RWPE2 (cell line): ENCODE measurements around the gene ULBP2.
"Not testable (repeated sequence)": the region's sequence is repeated elsewhere in the genome, so short reads cannot be mapped to it uniquely, and the experiment has no call there.

Experiments used
- ATAC-seq: fragments of 200-7000 bp; cut with Tn5 transposase; 3 replicates; pipeline ENCODE4 v1.9.1; 2021; ENCODE audit warnings: low read depth
- DNase-seq: peaks from one replicate; pipeline ENCODE4 v3.0.0-alpha.2; 2020; ENCODE audit warnings: low spot score
- H3K27ac ChIP-seq: fragments of 450-650 bp; 2 replicates; pipeline ENCODE4 v1.5.1; 2017; ENCODE audit warnings: mild to moderate bottlenecking; ENCODE audit not compliant: poor library complexity, severe bottlenecking
- H3K27me3 ChIP-seq: fragments of 250-450 bp; sonication (Bioruptor Pico); 2 replicates; pipeline ENCODE4 v1.5.1; 2021; ENCODE audit warnings: mild to moderate bottlenecking, moderate library complexity; ENCODE audit not compliant: insufficient read depth, poor library complexity, severe bottlenecking
- H3K36me3 ChIP-seq: fragments of 250-450 bp; sonication (Bioruptor Pico); 2 replicates; pipeline ENCODE4 v1.5.1; 2020; ENCODE audit warnings: low read depth, mild to moderate bottlenecking, moderate library complexity
- H3K4me1 ChIP-seq: fragments of 250-450 bp; sonication (Bioruptor Pico); 2 replicates; pipeline ENCODE4 v1.5.1; 2021; ENCODE audit warnings: mild to moderate bottlenecking, moderate library complexity; ENCODE audit not compliant: insufficient read depth, poor library complexity, severe bottlenecking
- H3K4me3 ChIP-seq: fragments of 250-450 bp; sonication (Bioruptor Pico); 2 replicates; pipeline ENCODE4 v1.5.1; 2021; ENCODE audit warnings: mild to moderate bottlenecking, moderate library complexity; ENCODE audit not compliant: severe bottlenecking
- H3K9me3 ChIP-seq: fragments of 250-450 bp; sonication (Bioruptor Pico); 2 replicates; pipeline ENCODE4 v1.5.1; 2021; ENCODE audit warnings: mild to moderate bottlenecking, moderate library complexity; ENCODE audit not compliant: severe bottlenecking
- TF ChIP-seq, protein P1 (sequence below): fragments of 450-650 bp; IDR thresholded peaks from one replicate; pipeline ENCODE4 v1.5.1; 2017; ENCODE audit warnings: mild to moderate bottlenecking, moderate library complexity; ENCODE audit not compliant: poor library complexity, severe bottlenecking

ULBP2 gene

DNA sequence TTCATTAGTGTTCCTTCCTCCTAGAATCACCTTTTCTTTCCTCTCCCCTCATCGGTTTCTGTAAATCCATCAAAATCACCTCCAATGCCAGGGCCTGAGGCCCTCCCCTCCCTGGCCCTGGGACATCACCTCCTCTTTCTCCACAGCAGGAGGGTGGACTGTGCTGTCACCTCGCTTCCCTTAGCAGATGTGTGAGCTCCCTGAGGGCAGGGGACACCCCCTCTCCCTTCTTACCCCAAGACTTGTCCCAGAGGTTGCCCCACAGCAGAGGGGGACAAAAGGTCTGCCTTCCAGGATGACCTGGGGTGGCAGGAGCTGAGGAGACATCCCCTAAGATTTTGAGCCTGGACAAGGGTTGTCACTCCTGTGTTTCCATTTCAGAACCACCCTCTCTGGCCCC lies 27.8 kb downstream of the ULBP2 start:
- H3K36me3 ChIP-seq = no peaks in the 10 kb centered on the region
- H3K4me1 ChIP-seq = no peaks in the 10 kb centered on the region
- H3K27me3 ChIP-seq = peaks cover 12% of the 10 kb centered on the region
- H3K9me3 ChIP-seq = no peaks in the 10 kb centered on the region
- TF ChIP-seq, protein P1, sequence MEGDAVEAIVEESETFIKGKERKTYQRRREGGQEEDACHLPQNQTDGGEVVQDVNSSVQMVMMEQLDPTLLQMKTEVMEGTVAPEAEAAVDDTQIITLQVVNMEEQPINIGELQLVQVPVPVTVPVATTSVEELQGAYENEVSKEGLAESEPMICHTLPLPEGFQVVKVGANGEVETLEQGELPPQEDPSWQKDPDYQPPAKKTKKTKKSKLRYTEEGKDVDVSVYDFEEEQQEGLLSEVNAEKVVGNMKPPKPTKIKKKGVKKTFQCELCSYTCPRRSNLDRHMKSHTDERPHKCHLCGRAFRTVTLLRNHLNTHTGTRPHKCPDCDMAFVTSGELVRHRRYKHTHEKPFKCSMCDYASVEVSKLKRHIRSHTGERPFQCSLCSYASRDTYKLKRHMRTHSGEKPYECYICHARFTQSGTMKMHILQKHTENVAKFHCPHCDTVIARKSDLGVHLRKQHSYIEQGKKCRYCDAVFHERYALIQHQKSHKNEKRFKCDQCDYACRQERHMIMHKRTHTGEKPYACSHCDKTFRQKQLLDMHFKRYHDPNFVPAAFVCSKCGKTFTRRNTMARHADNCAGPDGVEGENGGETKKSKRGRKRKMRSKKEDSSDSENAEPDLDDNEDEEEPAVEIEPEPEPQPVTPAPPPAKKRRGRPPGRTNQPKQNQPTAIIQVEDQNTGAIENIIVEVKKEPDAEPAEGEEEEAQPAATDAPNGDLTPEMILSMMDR = no peak
- no peak overlapping the region for H3K27ac ChIP-seq
- no peak overlapping the region for H3K4me3 ChIP-seq
- ATAC-seq (no peak), DNase-seq (no peak)

DNA sequence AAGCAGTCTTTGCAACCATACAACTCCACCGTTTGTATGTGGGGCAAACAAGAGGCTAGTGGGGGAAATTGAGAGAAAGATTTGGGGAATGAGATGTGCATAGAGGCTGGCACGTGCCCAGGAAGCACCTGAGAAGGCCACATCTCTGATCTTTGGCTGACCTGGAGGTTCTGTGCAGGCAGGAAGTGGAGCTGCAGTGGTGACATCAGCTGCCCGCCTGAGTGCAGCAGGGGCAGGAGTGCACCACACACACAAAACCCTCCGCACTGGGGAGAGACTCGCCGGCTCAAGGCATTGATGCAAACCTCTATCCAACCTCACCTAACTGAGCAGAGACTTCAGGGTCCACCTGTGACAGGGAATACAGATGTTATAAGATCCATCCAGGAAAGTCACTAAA lies 32.6 kb downstream of the ULBP2 start:
- not testable (repeated sequence) for H3K9me3 ChIP-seq, H3K27ac ChIP-seq, DNase-seq, H3K4me1 ChIP-seq, H3K36me3 ChIP-seq, ATAC-seq, H3K27me3 ChIP-seq, H3K4me3 ChIP-seq

DNA sequence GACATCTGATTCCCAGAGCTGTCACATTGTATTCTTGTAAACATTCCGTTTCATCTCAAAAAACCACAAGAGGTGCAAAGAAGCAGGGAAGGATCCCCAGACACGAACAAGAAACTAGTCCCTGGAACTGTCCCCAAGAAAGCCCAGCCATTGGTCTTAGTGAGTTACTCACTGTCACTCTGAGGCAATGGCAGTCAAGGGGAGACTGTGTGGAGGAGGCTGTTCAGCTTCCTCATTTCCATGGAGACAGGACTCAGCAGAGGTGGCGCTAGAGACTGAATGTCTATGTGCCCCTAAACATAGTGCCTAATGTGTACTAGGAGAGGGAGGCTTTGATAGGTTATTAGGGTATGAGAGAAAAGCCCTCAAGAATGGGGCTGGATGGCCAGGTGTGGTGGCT lies 33.0 kb downstream of the ULBP2 start:
- ATAC-seq (no peak), DNase-seq (no peak)
- Histone ChIP-seq H3K9me3 (no peaks in the 10 kb centered on the region), H3K4me1 (no peaks in the 10 kb centered on the region), H3K36me3 (no peaks in the 10 kb centered on the region), H3K27ac (no peak overlapping the region), H3K4me3 (no peak overlapping the region), H3K27me3 (no peaks in the 10 kb centered on the region)
- TF ChIP-seq, protein P1 = no peak

DNA sequence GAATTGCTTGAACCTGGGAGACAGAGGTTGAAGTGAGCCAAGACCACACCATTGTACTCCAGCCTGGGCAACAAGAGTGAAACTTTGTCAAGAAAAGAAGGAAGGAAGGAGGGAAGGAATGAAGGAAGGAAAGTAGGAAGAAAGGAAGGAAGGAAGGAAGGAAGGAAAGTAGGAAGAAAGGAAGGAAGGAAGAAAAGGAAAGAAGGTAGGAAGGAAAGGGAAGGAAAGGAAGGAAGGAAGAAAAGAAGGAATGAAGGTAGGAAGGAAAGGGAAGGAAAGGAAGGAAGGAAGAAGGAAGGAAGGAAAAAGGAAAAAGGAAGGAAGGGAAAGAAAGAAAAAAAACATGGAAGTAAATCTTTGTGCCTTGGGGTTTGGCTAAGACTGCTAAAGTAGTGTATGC lies 33.6 kb downstream of the ULBP2 start:
- no peak overlapping the region for H3K4me3 ChIP-seq
- ATAC-seq = no peak
- no peaks in the 10 kb centered on the region for H3K27me3 ChIP-seq
- no peaks in the 10 kb centered on the region for H3K4me1 ChIP-seq
- no peak for DNase-seq
- no peaks in the 10 kb centered on the region for H3K36me3 ChIP-seq
- no peak overlapping the region for H3K27ac ChIP-seq
- TF ChIP-seq, protein P1 = no peak
- no peaks in the 10 kb centered on the region for H3K9me3 ChIP-seq

DNA sequence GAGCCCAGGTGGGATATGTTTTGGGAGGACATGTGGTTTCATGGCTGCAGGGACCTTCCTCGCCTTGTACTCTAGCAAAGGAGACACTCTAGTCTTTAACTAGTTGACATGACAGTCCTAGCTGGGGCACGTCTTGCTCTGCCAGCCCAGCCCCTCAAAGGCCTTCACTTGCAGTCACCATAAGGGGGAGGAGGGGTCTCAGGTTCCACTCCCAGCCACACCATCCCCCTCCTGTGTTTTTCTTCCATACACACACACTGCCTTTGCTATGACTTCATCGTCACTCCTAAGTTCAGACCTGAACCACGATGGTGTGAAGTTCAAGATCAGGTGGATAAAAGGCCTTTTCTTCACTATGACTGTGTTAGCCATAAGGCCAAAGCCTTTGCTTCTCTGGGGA lies 35.4 kb downstream of the ULBP2 start:
- no peak overlapping the region for H3K27ac ChIP-seq
- TF ChIP-seq, protein P1 = no peak
- no peaks in the 10 kb centered on the region for H3K36me3 ChIP-seq
- ATAC-seq = no peak
- H3K4me1 ChIP-seq = no peaks in the 10 kb centered on the region
- peaks cover 5% of the 10 kb centered on the region for H3K27me3 ChIP-seq
- H3K4me3 ChIP-seq = no peak overlapping the region
- DNase-seq = no peak
- H3K9me3 ChIP-seq = no peaks in the 10 kb centered on the region
